Astrocyte of the spinal cord (primary cell): ENCODE data around the gene CXADR.

Experiments
- DNase-seq: peaks from one replicate; pipeline ENCODE4 v3.0.0; 2011; ENCODE audit warnings: low read depth, low spot score
- H3K4me3 ChIP-seq: 2 replicates; pipeline ENCODE4 v1.5.1; 2011; ENCODE audit warnings: low read depth, mild to moderate bottlenecking, low read length, moderate library complexity
- CTCF ChIP-seq: IDR thresholded peaks from 2 replicates; pipeline ENCODE4 v1.5.1; 2012; ENCODE audit warnings: low read depth, mild to moderate bottlenecking, low read length, inconsistent platforms
- in situ Hi-C: cut with HindIII; loops from 2 replicates; pipeline ENCODE4 v1.10.0; 2017; ENCODE audit warnings: low sequenced_read_pairs

CXADR gene

GRCh38 chr21:17552410-17552809 lies 39.6 kb downstream of the CXADR start:
- no peak for TF ChIP-seq CTCF
- no peak for DNase-seq
- no peak overlapping the region for H3K4me3 ChIP-seq
- in situ Hi-C loops = no loop called here

GRCh38 chr21:17554120-17554519 lies 41.3 kb downstream of the CXADR start:
- no peak overlapping the region for H3K4me3 ChIP-seq
- TF ChIP-seq CTCF = no peak
- in situ Hi-C loops = no loop called here
- DNase-seq = no peak

- peak; percentile 32 for TF ChIP-seq CTCF
- no peak overlapping the region for H3K4me3 ChIP-seq
- no peak for DNase-seq
- in situ Hi-C loops = no loop called here
Observed at GRCh38 chr21:17554679-17555465, 42.0 kb downstream of the CXADR start.

GRCh38 chr21:17560377-17561025 lies 47.7 kb downstream of the CXADR start:
- H3K4me3 ChIP-seq = no peak overlapping the region
- in situ Hi-C loops = no loop called here
- DNase-seq = no peak
- no peak for TF ChIP-seq CTCF

- no peak overlapping the region for H3K4me3 ChIP-seq
- no peak for TF ChIP-seq CTCF
- DNase-seq = no peak
- in situ Hi-C loops = no loop called here
Observed at GRCh38 chr21:17570786-17571185, 57.9 kb downstream of the CXADR start.

GRCh38 chr21:17572431-17572830 lies 59.6 kb downstream of the CXADR start:
- TF ChIP-seq CTCF = no peak
- no peak for DNase-seq
- H3K4me3 ChIP-seq = no peak overlapping the region
- in situ Hi-C loops = no loop called here
